Bronchial epithelial cell (primary cell): Measurements from ENCODE around the gene STXBP2. TPM values are rescaled to one million over a fixed set of nuclear protein-coding genes. Genes with fewer than 3 reads are reported as not detected.

ENCODE experiments used
- DNase-seq: peaks from one replicate; pipeline ENCODE4 v3.0.0-alpha.2; 2010; ENCODE audit warnings: low read depth
- FAIRE-seq: peaks from 2 replicates; lab custom pipeline; 2011; peaks lifted over from hg19 to GRCh38; lab: Jason Lieb, UNC
- H3K27me3 ChIP-seq: 2 replicates; pipeline ENCODE4 v1.5.1; 2011; ENCODE audit warnings: low read length; ENCODE audit not compliant: control insufficient read depth, insufficient read depth
- H3K36me3 ChIP-seq: 2 replicates; pipeline ENCODE4 v1.5.1; 2011; ENCODE audit warnings: low read length; ENCODE audit not compliant: control insufficient read depth, insufficient read depth
- H3K4me3 ChIP-seq: 2 replicates; pipeline ENCODE4 v1.5.1; 2011; ENCODE audit warnings: mild to moderate bottlenecking, low read depth, low read length, control low read depth
- CTCF ChIP-seq: IDR thresholded peaks from 2 replicates; pipeline ENCODE4 v1.5.1; 2011; ENCODE audit warnings: mild to moderate bottlenecking, moderate library complexity, low read length, control low read depth, inconsistent platforms; ENCODE audit not compliant: insufficient read depth, severe bottlenecking
- total RNA-seq: library from RNA; depleted of rRNA; stranded (reverse); fragments of >200 nt; gene quantifications from 2 replicates; pipeline ENCODE4 v1.2.1, GENCODE V29; 2014

STXBP2 gene
- total RNA-seq, result 47.9 and 89.4 TPM in 2 replicates

GRCh38 chr19:7636691-7637373 is at the start of gene STXBP2:
Gene STXBP2 (plus strand): TSS chr19:7637110. CDS start chr19:7637150, 40 bp downstream.
- FAIRE-seq (no peak), DNase-seq (peak; percentile 47)
- peaks cover 4% of the 10 kb centered on the region for H3K36me3 ChIP-seq
- no peak for TF ChIP-seq CTCF
- peak within 1 kb of the TSS; percentile 79 for H3K4me3 ChIP-seq
- no peaks in the 10 kb centered on the region for H3K27me3 ChIP-seq

GRCh38 chr19:7589822-7590221 is 47.1 kb upstream of the STXBP2 start:
- no peak overlapping the region for H3K4me3 ChIP-seq
- DNase-seq (no peak), FAIRE-seq (no peak)
- no peak for TF ChIP-seq CTCF
- no peaks in the 10 kb centered on the region for H3K36me3 ChIP-seq
- no peaks in the 10 kb centered on the region for H3K27me3 ChIP-seq

GRCh38 chr19:7590256-7590655 is 46.7 kb upstream of the STXBP2 start:
- no peak for FAIRE-seq
- TF ChIP-seq CTCF, result no peak
- H3K36me3 ChIP-seq, result no peaks in the 10 kb centered on the region
- DNase-seq, result peak; percentile 34
- H3K4me3 ChIP-seq, result no peak overlapping the region
- no peaks in the 10 kb centered on the region for H3K27me3 ChIP-seq

GRCh38 chr19:7595466-7596133 is 41.3 kb upstream of the STXBP2 start, which contains the start of gene CAMSAP3:
Gene CAMSAP3 (plus strand): TSS chr19:7595863. CDS start chr19:7596003, 140 bp downstream.
- DNase-seq (no peak), FAIRE-seq (no peak)
- Histone ChIP-seq H3K27me3 (no peaks in the 10 kb centered on the region), H3K4me3 (peak within 1 kb of the TSS; percentile 65), H3K36me3 (no peaks in the 10 kb centered on the region)
- no peak for TF ChIP-seq CTCF

- FAIRE-seq (no peak), DNase-seq (no peak)
- Histone ChIP-seq H3K27me3 (no peaks in the 10 kb centered on the region), H3K36me3 (no peaks in the 10 kb centered on the region), H3K4me3 (peak overlapping the region; percentile 65)
- no peak for TF ChIP-seq CTCF
Observed at GRCh38 chr19:7596211-7596937, 40.5 kb upstream of the STXBP2 start.
